ENCODE results near the gene FRRS1. TPM values are rescaled to one million over a fixed set of nuclear protein-coding genes. Genes with fewer than 3 reads are reported as not detected.

The FRRS1 gene
- 5.0 and 7.4 TPM in 2 replicates for total RNA-seq

GRCh38 chr1:99766378-99766800 is at the start of gene FRRS1:
Gene FRRS1 (minus strand): TSS chr1:99766635. CDS start chr1:99748768, 17,867 bp downstream.

Other genes starting within 250 kb of the FRRS1 start
- 0.13 and 1.1 TPM in 2 replicates for gene PALMD, start 120.5 kb downstream of the FRRS1 start, total RNA-seq
- gene AGL, start 83.7 kb upstream of the FRRS1 start, total RNA-seq = 5.6 and 6.5 TPM in 2 replicates
- gene SLC35A3, start 203.4 kb upstream of the FRRS1 start, total RNA-seq = 7.3 and 10.3 TPM in 2 replicates

All from epithelial cell of alveolus of lung (primary cell).